SK-N-SH (cell line): Measurements from ENCODE around the gene LY6G6C. TPM values are rescaled to one million over a fixed set of nuclear protein-coding genes. Genes with fewer than 3 reads are reported as not detected.

Experiments used
- CTCF ChIA-PET: fragments of 300-600, 350-600 bp; formaldehyde crosslinking; extraction: SDS; loops from one replicate; lab custom pipeline; 2021; lab: Yijun Ruan, JAX
- POLR2A ChIA-PET: fragments of 350-600 bp; sonication (Branson Sonifier 250); formaldehyde crosslinking; extraction: SDS; loops from one replicate; lab custom pipeline; 2020; ENCODE audit warnings: antibody characterized with exemption, inconsistent platforms; lab: Yijun Ruan, JAX
- DNase-seq: peaks from one replicate; pipeline ENCODE4 v3.0.0; 2012
- H2AFZ ChIP-seq: fragments of 200-600 bp; sonication (generic); 2 replicates; pipeline ENCODE4 v1.8.1; 2016; ENCODE audit warnings: antibody characterized with exemption, mild to moderate bottlenecking, low read depth
- H3F3A ChIP-seq: fragments of 200-600 bp; sonication (generic); replicated peaks from 2 replicates; pipeline ENCODE3; 2016; ENCODE audit warnings: antibody characterized with exemption, mild to moderate bottlenecking; ENCODE audit not compliant: insufficient read depth
- H3K27ac ChIP-seq, 2 experiments: fragments of 200-500 bp in 1 of 2; fragments of 200-600 bp in 1 of 2; sonication (Bioruptor generic) in 1 of 2; sonication (generic), shearing (Covaris generic) in 1 of 2; 2 replicates each; pipeline versions ENCODE4 v1.5.1 to v1.6.1; 2014 to 2016; ENCODE audit warnings: low read depth in 2 of 2, inconsistent platforms in 1 of 2, low read length in 1 of 2, mild to moderate bottlenecking in 1 of 2, mixed read lengths in 1 of 2
- H3K27me3 ChIP-seq: fragments of 200-600 bp; sonication (generic), shearing (Covaris generic); 2 replicates; pipeline ENCODE4 v1.6.1; 2016; ENCODE audit warnings: mixed run types; ENCODE audit not compliant: insufficient read depth
- H3K36me3 ChIP-seq, 2 experiments: fragments of 200-500 bp in 1 of 2; fragments of 200-600 bp in 1 of 2; sonication (Bioruptor generic) in 1 of 2; sonication (generic) in 1 of 2; replicated peaks in 1 of 2; 2 replicates each; pipeline versions ENCODE3 to v1.5.1; 2014 to 2016; ENCODE audit warnings: low read length in 1 of 2, mild to moderate bottlenecking in 1 of 2; ENCODE audit not compliant: insufficient read depth in 2 of 2, control insufficient read depth in 1 of 2
- H3K4me1 ChIP-seq, 2 experiments: fragments of 200-500 bp in 1 of 2; fragments of 200-600 bp in 1 of 2; sonication (Bioruptor generic) in 1 of 2; sonication (generic), shearing (Covaris generic) in 1 of 2; 2 replicates each; pipeline versions ENCODE4 v1.5.1 to v1.6.1; 2014 to 2016; ENCODE audit warnings: low read depth in 1 of 2, low read length in 1 of 2, mixed run types in 1 of 2; ENCODE audit not compliant: insufficient read depth in 2 of 2, control insufficient read depth in 1 of 2
- H3K4me2 ChIP-seq: fragments of 200-600 bp; sonication (generic), shearing (Covaris generic); 2 replicates; pipeline ENCODE4 v1.6.1; 2017; ENCODE audit warnings: mixed run types
- H3K4me3 ChIP-seq, 2 experiments: fragments of 200-500 bp in 1 of 2; fragments of 200-600 bp in 1 of 2; sonication (Bioruptor generic) in 1 of 2; sonication (generic), shearing (Covaris generic) in 1 of 2; 2 replicates each; pipeline versions ENCODE4 v1.5.1 to v1.8.1; 2014 to 2016; ENCODE audit warnings: low read depth in 2 of 2, inconsistent platforms in 1 of 2, low read length in 1 of 2, mild to moderate bottlenecking in 1 of 2, mixed read lengths in 1 of 2, moderate library complexity in 1 of 2
- H3K79me2 ChIP-seq: fragments of 200-600 bp; sonication (generic); 2 replicates; pipeline ENCODE4 v1.8.1; 2017; ENCODE audit warnings: mild to moderate bottlenecking; ENCODE audit not compliant: insufficient read depth
- H3K9ac ChIP-seq: fragments of 200-600 bp; sonication (generic); 2 replicates; pipeline ENCODE4 v1.6.1; 2017; ENCODE audit warnings: mixed run types
- H3K9me2 ChIP-seq: fragments of 200-600 bp; sonication (generic); 2 replicates; pipeline ENCODE4 v1.6.1; 2017; ENCODE audit warnings: mixed run types
- H3K9me3 ChIP-seq: fragments of 200-600 bp; sonication (generic); 2 replicates; pipeline ENCODE4 v1.6.1; 2017; ENCODE audit warnings: mixed run types, mild to moderate bottlenecking, moderate library complexity
- H4K20me1 ChIP-seq: fragments of 200-600 bp; sonication (generic); 2 replicates; pipeline ENCODE4 v1.6.1; 2017; ENCODE audit warnings: mild to moderate bottlenecking, mixed run types; ENCODE audit not compliant: insufficient read depth
- CHD2 ChIP-seq: fragments of 150-350 bp; IDR thresholded peaks from 2 replicates; pipeline ENCODE4 v1.6.1; 2018; ENCODE audit warnings: low read length; ENCODE audit not compliant: partially characterized antibody
- EP300 ChIP-seq, 2 experiments: IDR thresholded peaks; 2 replicates each; pipeline versions ENCODE4 v1.4.0 to v1.6.1; 2012; ENCODE audit warnings: borderline replicate concordance in 1 of 2, low read depth in 1 of 2, low read length in 1 of 2
- IRF3 ChIP-seq: fragments of 150-350 bp; IDR thresholded peaks from 2 replicates; pipeline ENCODE4 v1.6.1; 2016; ENCODE audit warnings: mild to moderate bottlenecking, low read depth, low read length
- JUND ChIP-seq: IDR thresholded peaks from 2 replicates; pipeline ENCODE4 v1.4.0; 2012
- MEF2A ChIP-seq: IDR thresholded peaks from 2 replicates; pipeline ENCODE4 v1.4.0; 2012; ENCODE audit warnings: low read depth, borderline replicate concordance
- MXI1 ChIP-seq: IDR thresholded peaks from 2 replicates; pipeline ENCODE4 v1.6.1; 2012; ENCODE audit warnings: mild to moderate bottlenecking, low read depth, low read length, improper control_type of control experiment
- NRF1 ChIP-seq: IDR thresholded peaks from 2 replicates; pipeline ENCODE4 v1.6.1; 2012; ENCODE audit warnings: low read depth, mild to moderate bottlenecking, low read length
- PBX3 ChIP-seq: IDR thresholded peaks from 2 replicates; pipeline ENCODE4; 2012
- POLR2AphosphoS5 ChIP-seq: IDR thresholded peaks from 2 replicates; pipeline ENCODE4 v1.6.1; 2012; ENCODE audit warnings: low read depth, low read length
- SMC3 ChIP-seq: IDR thresholded peaks from 2 replicates; pipeline ENCODE4 v1.6.1; 2012; ENCODE audit warnings: low read depth, low read length, improper control_type of control experiment
- TCF12 ChIP-seq: IDR thresholded peaks from 2 replicates; pipeline ENCODE4 v1.4.0; 2012
- TEAD4 ChIP-seq: IDR thresholded peaks from 2 replicates; pipeline ENCODE4 v1.4.0; 2012; ENCODE audit warnings: mild to moderate bottlenecking, borderline replicate concordance; ENCODE audit not compliant: insufficient read depth
- WGBS: methylation state at CpG from one replicate; pipeline ENCODE4 v1.1.6; 2017; ENCODE audit warnings: low lambda C conversion rate; 5-methylcytosine and 5-hydroxymethylcytosine counted together
- polyA plus RNA-seq, 3 experiments: library from polyadenylated mRNA; depleted of rRNA; stranded (reverse); fragments of >200 nt; gene quantifications; 2 replicates each; pipeline ENCODE4 v1.2.3, GENCODE V29; 2012
- TF ChIP-seq, protein P1 (sequence below): IDR thresholded peaks from 2 replicates; pipeline ENCODE4 v1.4.0; 2012; ENCODE audit warnings: low read depth, borderline replicate concordance

The LY6G6C gene
- polyA plus RNA-seq, 1 of the 3 experiments (the other 2 are of a cell fraction), result not detected

DNA sequence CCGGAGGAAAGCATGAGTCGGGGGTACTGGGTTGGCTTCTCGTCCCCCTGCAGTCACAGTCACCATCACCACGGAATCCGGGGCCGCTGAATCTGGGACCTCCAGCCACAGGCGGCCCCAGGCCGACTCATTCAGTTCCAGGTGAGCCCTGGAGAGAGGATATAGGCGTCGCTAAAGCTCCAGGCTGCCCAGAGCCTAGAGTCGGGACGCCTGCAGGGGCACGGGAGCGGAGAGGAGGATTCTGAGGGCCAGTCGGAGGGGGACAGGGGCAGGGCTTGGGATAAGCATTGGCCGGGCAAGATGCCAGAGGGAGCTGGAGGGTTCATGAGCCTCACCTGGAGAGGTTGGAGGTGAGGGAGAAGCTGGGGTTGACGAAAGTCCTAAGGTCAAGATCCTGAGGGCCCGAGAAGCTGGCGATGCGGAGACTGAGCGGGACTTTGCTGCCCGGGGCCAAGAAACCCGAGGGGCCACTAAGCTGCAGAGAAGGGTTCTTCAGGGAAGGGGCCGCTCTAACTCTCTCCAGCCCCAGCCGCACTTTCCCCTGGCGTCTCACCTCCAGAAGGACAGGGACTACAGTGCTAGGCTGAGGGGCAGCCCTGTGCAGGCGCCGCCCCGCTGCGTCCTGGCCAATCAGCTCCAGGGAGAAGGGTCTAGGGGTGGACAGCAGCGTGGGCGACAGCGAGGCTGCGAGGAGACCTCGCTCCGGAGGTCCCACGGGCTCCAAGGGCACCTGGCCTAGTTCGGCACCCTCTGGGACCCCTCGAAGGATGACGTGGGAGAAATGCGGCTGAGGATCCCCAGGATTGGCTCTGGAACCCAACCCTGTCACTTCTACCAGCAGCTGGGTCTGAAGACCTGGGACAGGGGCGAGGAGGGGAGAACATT, 44.6 kb upstream of the LY6G6C start:
- WGBS, result 64% methylated on average over 35 of the region's 42 CpGs
- Histone ChIP-seq H3K27ac (no peak overlapping the region), H4K20me1 (no peaks in the 10 kb centered on the region), H3K4me2 (no peak overlapping the region; the same call in 1 of the 2 replicates), H3K9ac (no peak overlapping the region), H3F3A (peaks cover 2% of the 10 kb centered on the region), H3K27me3 (no peaks in the 10 kb centered on the region), H3K9me3 (no peaks in the 10 kb centered on the region), H3K79me2 (no peaks in the 10 kb centered on the region), H3K4me3 (peak overlapping the region in 1 of 2 experiments; percentile 29; a peak in 1 of 4 replicates), H3K9me2 (no peaks in the 10 kb centered on the region), H3K4me1 (peaks cover 0 to 8% of the 10 kb centered on the region in 2 experiments; a peak in 1 of 4 replicates), H2AFZ (peak overlapping the region; percentile 71; the same call in 1 of the 2 replicates), H3K36me3 (no peaks in the 10 kb centered on the region)
- POLR2A ChIA-PET, result interaction anchor here (0.6 to 1.2 kb wide), 5 partner anchors 24 to 49 kb away, joined by 3 to 5 read pairs (median 3); partner anchors contain the start of genes DDAH2, HSPA1A and HSPA1L
- TF ChIP-seq JUND, result no peak
- TF ChIP-seq NRF1, result no peak
- TF ChIP-seq IRF3, result no peak
- TF ChIP-seq EP300 (IDR thresholded peaks at IDR 0.05; ENCODE audit: borderline replicate concordance in 1 of 2, low read depth in 1 of 2, low read length in 1 of 2), result no peak
- TF ChIP-seq TEAD4, result no peak
- TF ChIP-seq MEF2A, result no peak
- TF ChIP-seq CHD2, result no peak
- no peak for TF ChIP-seq TCF12
- TF ChIP-seq, protein P1, sequence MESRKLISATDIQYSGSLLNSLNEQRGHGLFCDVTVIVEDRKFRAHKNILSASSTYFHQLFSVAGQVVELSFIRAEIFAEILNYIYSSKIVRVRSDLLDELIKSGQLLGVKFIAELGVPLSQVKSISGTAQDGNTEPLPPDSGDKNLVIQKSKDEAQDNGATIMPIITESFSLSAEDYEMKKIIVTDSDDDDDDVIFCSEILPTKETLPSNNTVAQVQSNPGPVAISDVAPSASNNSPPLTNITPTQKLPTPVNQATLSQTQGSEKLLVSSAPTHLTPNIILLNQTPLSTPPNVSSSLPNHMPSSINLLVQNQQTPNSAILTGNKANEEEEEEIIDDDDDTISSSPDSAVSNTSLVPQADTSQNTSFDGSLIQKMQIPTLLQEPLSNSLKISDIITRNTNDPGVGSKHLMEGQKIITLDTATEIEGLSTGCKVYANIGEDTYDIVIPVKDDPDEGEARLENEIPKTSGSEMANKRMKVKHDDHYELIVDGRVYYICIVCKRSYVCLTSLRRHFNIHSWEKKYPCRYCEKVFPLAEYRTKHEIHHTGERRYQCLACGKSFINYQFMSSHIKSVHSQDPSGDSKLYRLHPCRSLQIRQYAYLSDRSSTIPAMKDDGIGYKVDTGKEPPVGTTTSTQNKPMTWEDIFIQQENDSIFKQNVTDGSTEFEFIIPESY, result no peak
- TF ChIP-seq POLR2AphosphoS5, result no peak
- no peak for TF ChIP-seq PBX3
- no peak; the same call in 1 of the 2 replicates for TF ChIP-seq MXI1
- no peak for TF ChIP-seq SMC3
- CTCF ChIA-PET, result interaction anchor here (0.7 to 2.3 kb wide), 8 partner anchors 11 to 330 kb away, joined by 3 to 12 read pairs (median 4); partner anchors contain the start of genes DDAH2 and VWA7
- DNase-seq, result peak; percentile 90
